IMR-90 (cell line): ENCODE data around the gene AKAP12. TPM values are rescaled to one million over a fixed set of nuclear protein-coding genes. Genes with fewer than 3 reads are reported as not detected.

Experiments used
- ATAC-seq: fragments of 200-7000 bp; cut with Tn5 transposase; 2 replicates; pipeline ENCODE4 v1.9.1; 2020; ENCODE audit warnings: low read depth, mild to moderate bottlenecking, moderate library complexity
- BruUV-seq: library from RNA; stranded (reverse); fragments of 400-500 nt; replicated peaks from 2 replicates; lab custom pipeline; 2021; lab: Mats Ljungman, UMichigan
- CTCF ChIA-PET: fragments of 300-600 bp; formaldehyde crosslinking; extraction: SDS; loops from one replicate; lab custom pipeline; 2021; ENCODE audit warnings: antibody characterized with exemption; lab: Yijun Ruan, JAX
- POLR2A ChIA-PET: fragments of 300-600 bp; sonication (Branson Sonifier 250); formaldehyde crosslinking; loops from one replicate; lab custom pipeline; 2022; ENCODE audit warnings: antibody characterized with exemption; ENCODE audit not compliant: unreplicated experiment; lab: Charles Lee
- DNase-seq: peaks from one replicate; pipeline ENCODE4 v3.0.0; 2013
- H2AFZ ChIP-seq: replicated peaks from 2 replicates; pipeline ENCODE3; 2013; ENCODE audit warnings: low read length, mild to moderate bottlenecking; ENCODE audit not compliant: poor library complexity
- H2AK5ac ChIP-seq: 2 replicates; pipeline ENCODE4 v1.6.1; 2013; ENCODE audit warnings: low read depth, low read length, inconsistent platforms
- H2AK9ac ChIP-seq: replicated peaks from 2 replicates; pipeline ENCODE3; 2013; ENCODE audit warnings: mild to moderate bottlenecking, low read depth, low read length, moderate library complexity; ENCODE audit not compliant: poor library complexity
- H2BK120ac ChIP-seq: 2 replicates; pipeline ENCODE4 v1.6.1; 2013; ENCODE audit warnings: low read depth, low read length, inconsistent platforms
- H2BK15ac ChIP-seq: 3 replicates; pipeline ENCODE4 v1.6.1; 2013; ENCODE audit warnings: low read depth, low read length, inconsistent platforms
- H2BK20ac ChIP-seq: 2 replicates; pipeline ENCODE4 v1.6.1; 2013; ENCODE audit warnings: low read depth, mild to moderate bottlenecking, inconsistent platforms, low read length, moderate library complexity
- H2BK5ac ChIP-seq: 2 replicates; pipeline ENCODE4 v1.6.1; 2013; ENCODE audit warnings: mild to moderate bottlenecking, low read depth, low read length, inconsistent platforms; ENCODE audit not compliant: poor library complexity, severe bottlenecking
- H3K14ac ChIP-seq: replicated peaks from 2 replicates; pipeline ENCODE4 v1.6.1; 2013; ENCODE audit warnings: low read depth, low read length, inconsistent platforms
- H3K18ac ChIP-seq: 2 replicates; pipeline ENCODE4 v1.6.1; 2013; ENCODE audit warnings: low read depth, low read length, control low read depth
- H3K23ac ChIP-seq: 2 replicates; pipeline ENCODE4 v1.6.1; 2013; ENCODE audit warnings: low read depth, low read length, inconsistent platforms
- H3K27ac ChIP-seq: 2 replicates; pipeline ENCODE4 v1.5.1; 2013; ENCODE audit warnings: mild to moderate bottlenecking, control low read depth, low read length; ENCODE audit not compliant: insufficient read depth
- H3K27me3 ChIP-seq: 2 replicates; pipeline ENCODE4 v1.6.1; 2013; ENCODE audit warnings: low read length; ENCODE audit not compliant: control insufficient read depth, insufficient read depth
- H3K36me3 ChIP-seq: 2 replicates; pipeline ENCODE4 v1.6.1; 2013; ENCODE audit warnings: low read length, mixed read lengths; ENCODE audit not compliant: control insufficient read depth, insufficient read depth
- H3K4ac ChIP-seq: 2 replicates; pipeline ENCODE4 v1.6.1; 2013; ENCODE audit warnings: low read depth, low read length, inconsistent platforms
- H3K4me1 ChIP-seq: 2 replicates; pipeline ENCODE4 v1.6.1; 2013; ENCODE audit warnings: low read length, mixed read lengths; ENCODE audit not compliant: control insufficient read depth, insufficient read depth
- H3K4me2 ChIP-seq: 2 replicates; pipeline ENCODE4 v1.6.1; 2013; ENCODE audit warnings: low read depth, mild to moderate bottlenecking, control low read depth, low read length, moderate library complexity
- H3K4me3 ChIP-seq: 2 replicates; pipeline ENCODE4 v1.5.1; 2013; ENCODE audit warnings: low read depth, mild to moderate bottlenecking, control low read depth, low read length, moderate library complexity; ENCODE audit not compliant: insufficient read depth
- H3K56ac ChIP-seq: 2 replicates; pipeline ENCODE4 v1.6.1; 2013; ENCODE audit warnings: low read length, inconsistent platforms; ENCODE audit not compliant: insufficient read depth; ENCODE audit errors: extremely low read depth
- H3K79me1 ChIP-seq, 2 experiments: 2 replicates each; pipeline ENCODE4 v1.6.1; 2013; ENCODE audit warnings: low read length in 2 of 2, inconsistent platforms in 1 of 2, low read depth in 1 of 2
- H3K9ac ChIP-seq: 2 replicates; pipeline ENCODE4 v1.6.1; 2013; ENCODE audit warnings: low read depth, low read length, control low read depth
- H3K9me1 ChIP-seq: 2 replicates; pipeline ENCODE4 v1.6.1; 2013; ENCODE audit warnings: low read length, inconsistent platforms; ENCODE audit not compliant: insufficient read depth
- H3K9me3 ChIP-seq: 2 replicates; pipeline ENCODE4 v1.6.1; 2013; ENCODE audit warnings: low read length; ENCODE audit not compliant: control insufficient read depth, insufficient read depth
- H4K20me1 ChIP-seq: 2 replicates; pipeline ENCODE4 v1.6.1; 2013; ENCODE audit warnings: low read length, inconsistent platforms; ENCODE audit not compliant: insufficient read depth
- H4K5ac ChIP-seq: 2 replicates; pipeline ENCODE4 v1.6.1; 2013; ENCODE audit warnings: mild to moderate bottlenecking, low read depth, low read length, control low read depth
- H4K8ac ChIP-seq, 2 experiments: 2 replicates each; pipeline ENCODE4 v1.6.1; 2013; ENCODE audit warnings: low read depth in 2 of 2, low read length in 2 of 2, control low read depth in 1 of 2, inconsistent platforms in 1 of 2
- H4K91ac ChIP-seq: 2 replicates; pipeline ENCODE4 v1.6.1; 2013; ENCODE audit warnings: low read depth, low read length, inconsistent platforms; ENCODE audit not compliant: insufficient read depth
- BHLHE40 ChIP-seq: fragments of 150-350 bp; IDR thresholded peaks from 2 replicates; pipeline ENCODE4 v1.6.1; 2016; ENCODE audit warnings: mild to moderate bottlenecking, low read depth, low read length
- CEBPB ChIP-seq: IDR thresholded peaks from 2 replicates; pipeline ENCODE4 v1.6.1; 2012; ENCODE audit warnings: low read depth, low read length, improper control_type of control experiment
- CTCF ChIP-seq: conservative IDR thresholded peaks from 2 replicates; pipeline ENCODE4 v1.5.1; 2012; ENCODE audit warnings: mild to moderate bottlenecking, low read depth, low read length, improper control_type of control experiment
- FOS ChIP-seq: fragments of 150-350 bp; IDR thresholded peaks from 2 replicates; pipeline ENCODE4 v1.6.1; 2016; ENCODE audit warnings: low read depth, low read length
- MAFK ChIP-seq: IDR thresholded peaks from 2 replicates; pipeline ENCODE4 v1.6.1; 2012; ENCODE audit warnings: low read depth, low read length, improper control_type of control experiment
- POLR2A ChIP-seq: IDR thresholded peaks from 2 replicates; pipeline ENCODE4 v1.6.1; 2012; ENCODE audit warnings: mild to moderate bottlenecking, low read depth, low read length
- RCOR1 ChIP-seq: IDR thresholded peaks from 2 replicates; pipeline ENCODE4 v1.6.1; 2012; ENCODE audit warnings: mild to moderate bottlenecking, low read length, improper control_type of control experiment; ENCODE audit not compliant: insufficient replicate concordance
- RFX5 ChIP-seq: IDR thresholded peaks from 2 replicates; pipeline ENCODE4 v1.8.0; 2012; ENCODE audit warnings: low read depth, mild to moderate bottlenecking, low read length, moderate library complexity
- USF2 ChIP-seq: fragments of 150-350 bp; IDR thresholded peaks from 2 replicates; pipeline ENCODE4 v1.6.1; 2017; ENCODE audit warnings: mild to moderate bottlenecking, antibody characterized with exemption, low read length, low read depth
- WGBS, 2 experiments: methylation state at CpG; one replicate each; pipeline versions ENCODE4 v1.1.5 to v1.1.7; 2013; ENCODE audit warnings: missing lambda C conversion rate in 2 of 2; ENCODE audit not compliant: insufficient read length in 1 of 2; ENCODE audit errors: extremely low coverage in 2 of 2; 5-methylcytosine and 5-hydroxymethylcytosine counted together
- dilution Hi-C: fragments of 300-500 bp; cut with HindIII; formaldehyde crosslinking; loops from one replicate; pipeline ENCODE4 v1.14.3; 2018; ENCODE audit warnings: low sequenced_read_pairs; ENCODE audit not compliant: unreplicated experiment
- in situ Hi-C: fragments of 300-500 bp; cut with MboI; formaldehyde crosslinking; loops from 3 replicates; pipeline ENCODE4 v1.14.3; 2019; ENCODE audit warnings: low sequenced_read_pairs, inconsistent platforms, mixed read lengths
- intact Hi-C: fragments of 100-400 bp; cut with micrococcal nuclease; formaldehyde crosslinking; loops from 2 replicates; pipeline ENCODE4 v1.10.0; 2022
- polyA plus RNA-seq, 3 experiments: library from polyadenylated mRNA; depleted of rRNA; stranded (reverse); fragments of >200 nt; gene quantifications; 2 replicates each; pipeline ENCODE4 v1.2.3, GENCODE V29; 2012; ENCODE audit warnings: low replicate concordance in 1 of 3
- total RNA-seq: library from RNA; depleted of rRNA; stranded (reverse); fragments of >200 nt; gene quantifications from 2 replicates; pipeline ENCODE4 v1.2.3, GENCODE V29; 2012

Gene AKAP12
- total and polyA plus RNA-seq, 2 of the 4 experiments (the other 2 are of a cell fraction): 56.0 to 118 TPM

GRCh38 chr6:151317995-151318365 lies 78.2 kb downstream of the AKAP12 start:
- intact Hi-C loops (no loop called here), dilution Hi-C loops (no loop called here), in situ Hi-C loops (no loop called here)
- Histone ChIP-seq H4K20me1 (peaks cover 5% of the 10 kb centered on the region; the same call in 1 of the 2 replicates), H3K4ac (peak overlapping the region; percentile 47), H2BK5ac (peak overlapping the region; percentile 43), H3K9me3 (no peaks in the 10 kb centered on the region), H4K5ac (0 out of 2 replicates have a peak overlapping the region, but pooled peaks have one; percentile 43), H3K79me1 (peaks cover 3 to 7% of the 10 kb centered on the region in 2 experiments; a peak in 1 of 4 replicates), H3K9ac (no peak overlapping the region), H3K56ac (no peak overlapping the region), H3K4me1 (peaks cover 8% of the 10 kb centered on the region), H3K27ac (peak overlapping the region; percentile 18; the same call in 1 of the 2 replicates), H3K9me1 (peaks cover 5% of the 10 kb centered on the region), H2AK5ac (peak overlapping the region; percentile 57), H3K36me3 (no peaks in the 10 kb centered on the region), H2BK120ac (peak overlapping the region; percentile 44), H2AK9ac (no peak overlapping the region), H4K91ac (peak overlapping the region; percentile 9; the same call in 1 of the 2 replicates), H3K23ac (no peak overlapping the region; the same call in 1 of the 2 replicates), H3K14ac (peak overlapping the region; percentile 26; the same call in 1 of the 2 replicates), H3K4me2 (peak overlapping the region; percentile 27; the same call in 1 of the 2 replicates), H3K4me3 (no peak overlapping the region), H2BK20ac (peak overlapping the region; percentile 50; the same call in 1 of the 2 replicates), H2AFZ (no peak overlapping the region), H3K27me3 (no peaks in the 10 kb centered on the region), H3K18ac (peak overlapping the region; percentile 3), H2BK15ac (peak overlapping the region; percentile 4; the same call in 1 of the 3 replicates), H4K8ac (peak overlapping the region in 1 of 2 experiments; percentile 37; a peak in 2 of 4 replicates)
- ChIA-PET CTCF (interaction anchor here (1.0 kb wide), 1 partner anchor 900 kb away, joined by 3 read pairs; no protein-coding TSS in a partner anchor), POLR2A (no interaction called here)
- ATAC-seq: no peak
- WGBS, 2 experiments: no CpG with 5 or more reads among the region's 3 CpGs
- TF ChIP-seq FOS: no peak
- no peak for TF ChIP-seq BHLHE40
- no peak for TF ChIP-seq CTCF
- no peak for TF ChIP-seq MAFK
- TF ChIP-seq RCOR1: no peak
- no peak for TF ChIP-seq RFX5
- no peak for TF ChIP-seq CEBPB
- TF ChIP-seq USF2: no peak
- no peak for TF ChIP-seq POLR2A
- BruUV-seq: no TSS peak
- DNase-seq: no peak
